ENCODE results near the gene MESD. TPM values are rescaled to one million over a fixed set of nuclear protein-coding genes. Genes with fewer than 3 reads are reported as not detected.
A peak's percentile ranks its signal among the peaks of the same experiment; 100 is the strongest.

MESD gene
- total RNA-seq, 2 donors from 2014 or later: 28.0 to 33.9 TPM

DNA sequence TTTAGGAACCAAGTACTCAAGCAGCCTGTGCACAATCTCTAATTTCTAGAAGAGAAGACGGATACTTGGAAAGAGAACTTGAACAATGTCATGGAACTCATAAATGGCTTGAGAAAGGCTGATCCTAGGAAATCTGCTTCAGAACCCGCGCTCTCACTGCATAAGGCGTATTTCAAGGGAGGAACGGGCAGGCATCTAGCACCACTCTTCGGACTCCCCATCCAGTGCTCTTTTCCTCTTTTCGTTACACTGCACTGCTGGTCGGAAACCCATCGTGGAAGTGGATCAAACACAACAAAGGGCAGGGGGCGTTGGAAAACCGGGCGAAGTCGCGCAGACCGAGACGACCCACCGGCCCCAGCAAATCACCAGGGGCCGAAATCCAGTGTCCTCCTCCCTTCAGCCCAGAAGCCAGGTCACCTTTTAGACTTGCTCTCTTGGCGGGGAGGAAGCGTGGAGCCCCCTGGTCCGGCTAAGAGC, 10.6 kb upstream of the MESD start:
- no peaks in the 10 kb centered on the region for H3K27me3 ChIP-seq (replicated peaks; ENCODE audit: insufficient read depth)
- peak overlapping the region; percentile 95 to 98 for H3K27ac ChIP-seq
- H3K36me3 ChIP-seq: no peaks in the 10 kb centered on the region
- peak overlapping the region; percentile 90 to 96 for H3K4me3 ChIP-seq
- TF ChIP-seq POLR2A (IDR thresholded peaks at IDR 0.05) (no peak), POLR2AphosphoS5 (IDR thresholded peaks at IDR 0.05) (no peak)
- TF ChIP-seq, protein P1, sequence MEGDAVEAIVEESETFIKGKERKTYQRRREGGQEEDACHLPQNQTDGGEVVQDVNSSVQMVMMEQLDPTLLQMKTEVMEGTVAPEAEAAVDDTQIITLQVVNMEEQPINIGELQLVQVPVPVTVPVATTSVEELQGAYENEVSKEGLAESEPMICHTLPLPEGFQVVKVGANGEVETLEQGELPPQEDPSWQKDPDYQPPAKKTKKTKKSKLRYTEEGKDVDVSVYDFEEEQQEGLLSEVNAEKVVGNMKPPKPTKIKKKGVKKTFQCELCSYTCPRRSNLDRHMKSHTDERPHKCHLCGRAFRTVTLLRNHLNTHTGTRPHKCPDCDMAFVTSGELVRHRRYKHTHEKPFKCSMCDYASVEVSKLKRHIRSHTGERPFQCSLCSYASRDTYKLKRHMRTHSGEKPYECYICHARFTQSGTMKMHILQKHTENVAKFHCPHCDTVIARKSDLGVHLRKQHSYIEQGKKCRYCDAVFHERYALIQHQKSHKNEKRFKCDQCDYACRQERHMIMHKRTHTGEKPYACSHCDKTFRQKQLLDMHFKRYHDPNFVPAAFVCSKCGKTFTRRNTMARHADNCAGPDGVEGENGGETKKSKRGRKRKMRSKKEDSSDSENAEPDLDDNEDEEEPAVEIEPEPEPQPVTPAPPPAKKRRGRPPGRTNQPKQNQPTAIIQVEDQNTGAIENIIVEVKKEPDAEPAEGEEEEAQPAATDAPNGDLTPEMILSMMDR (IDR thresholded peaks at IDR 0.05): no peak
- no peak for DNase-seq (ENCODE audit: low spot score)
- intact Hi-C loops (cut with DNase I): no loop called here
- peaks cover 3% of the 10 kb centered on the region for H3K4me1 ChIP-seq (replicated peaks)
- no peaks in the 10 kb centered on the region for H3K9me3 ChIP-seq
- 7% methylated on average over 18 of the region's 21 CpGs for WGBS

DNA sequence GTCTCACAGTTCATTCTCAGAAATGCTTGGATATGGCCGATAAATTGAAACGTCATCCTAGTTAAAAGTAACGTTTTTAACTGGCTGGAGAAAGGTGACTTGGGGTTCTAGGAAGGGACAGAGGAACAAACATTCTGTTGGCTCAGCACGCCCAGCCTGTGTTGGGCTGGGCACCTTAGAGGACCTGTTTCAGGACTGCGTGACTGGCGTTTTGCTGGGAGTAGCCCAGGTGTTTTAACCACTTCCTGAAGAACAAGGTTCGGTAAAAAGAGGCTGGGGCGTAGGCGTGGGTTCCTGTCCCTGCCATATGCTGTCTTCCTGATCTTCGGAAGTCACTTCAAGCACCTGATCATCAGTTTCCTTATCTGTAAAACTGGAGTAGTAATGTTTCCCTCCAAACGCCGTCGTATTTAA, 10.0 kb upstream of the MESD start:
- peak overlapping the region; percentile 90 to 96 for H3K4me3 ChIP-seq
- intact Hi-C loops (cut with DNase I): loop anchor here (10.0 kb wide), 1 partner anchor 305 kb away; the partner anchor contains the start of gene ABHD17C
- no peaks in the 10 kb centered on the region for H3K27me3 ChIP-seq (replicated peaks; ENCODE audit: insufficient read depth)
- peak overlapping the region; percentile 95 to 98 for H3K27ac ChIP-seq
- 59% methylated on average over 13 of the region's 13 CpGs for WGBS
- TF ChIP-seq POLR2A (IDR thresholded peaks at IDR 0.05): no peak
- TF ChIP-seq POLR2AphosphoS5 (IDR thresholded peaks at IDR 0.05): no peak
- TF ChIP-seq, protein P1 (IDR thresholded peaks at IDR 0.05): no peak
- no peaks in the 10 kb centered on the region for H3K36me3 ChIP-seq
- no peaks in the 10 kb centered on the region for H3K9me3 ChIP-seq
- peak; percentile 22 for DNase-seq (ENCODE audit: low spot score)
- peaks cover 3% of the 10 kb centered on the region for H3K4me1 ChIP-seq (replicated peaks)

DNA sequence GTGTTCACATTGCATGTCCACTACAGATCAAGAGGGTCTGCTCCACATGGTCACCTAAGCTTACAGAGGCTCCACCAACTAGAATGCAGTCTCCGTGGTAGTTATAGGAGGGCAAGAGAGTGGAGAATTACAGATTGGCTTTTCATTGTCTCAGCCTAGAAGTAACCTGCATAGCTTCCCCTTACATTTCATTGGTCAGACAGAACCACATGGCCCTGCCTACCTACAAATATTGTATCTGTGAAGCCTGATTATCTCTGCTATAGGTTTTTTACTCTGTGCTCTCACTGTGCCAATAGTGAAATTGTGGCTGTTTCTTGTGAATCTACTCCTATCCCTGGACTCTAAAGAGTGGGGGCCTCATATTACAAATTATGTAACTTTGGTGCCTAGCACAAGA, 8.6 kb upstream of the MESD start:
- 92% methylated on average over 1 of the region's 1 CpG for WGBS
- intact Hi-C loops (cut with DNase I): loop anchor here (10.0 kb wide), 1 partner anchor 303 kb away; the partner anchor contains the start of gene ABHD17C
- no peak for DNase-seq (ENCODE audit: low spot score)
- no peak overlapping the region for H3K27ac ChIP-seq
- H3K4me3 ChIP-seq: no peak overlapping the region
- no peaks in the 10 kb centered on the region for H3K27me3 ChIP-seq (replicated peaks; ENCODE audit: insufficient read depth)
- TF ChIP-seq, protein P1 (IDR thresholded peaks at IDR 0.05): no peak
- TF ChIP-seq POLR2A (IDR thresholded peaks at IDR 0.05): no peak
- TF ChIP-seq POLR2AphosphoS5 (IDR thresholded peaks at IDR 0.05): no peak
- H3K4me1 ChIP-seq (replicated peaks): peaks cover 3% of the 10 kb centered on the region
- no peaks in the 10 kb centered on the region for H3K9me3 ChIP-seq
- no peaks in the 10 kb centered on the region for H3K36me3 ChIP-seq

DNA sequence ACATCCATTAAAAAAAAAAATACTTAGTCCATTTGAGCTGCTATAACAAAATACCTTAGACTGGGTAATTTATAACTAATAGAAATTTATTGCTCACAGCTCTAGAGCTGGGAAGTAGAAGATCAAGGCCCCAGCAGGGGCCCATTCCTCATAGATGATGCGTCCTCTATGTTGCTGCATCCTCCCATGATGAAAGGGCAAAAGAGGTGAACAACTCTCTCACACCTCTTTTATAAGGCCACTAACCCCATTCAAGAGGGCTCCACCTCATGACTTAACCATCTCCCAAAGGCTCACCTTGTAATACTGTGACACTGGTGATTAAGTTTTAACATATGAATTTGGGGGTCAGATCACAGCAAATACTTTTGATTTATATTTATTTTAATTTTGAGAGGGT, 8.1 kb upstream of the MESD start:
- H3K4me3 ChIP-seq: no peak overlapping the region
- H3K36me3 ChIP-seq: no peaks in the 10 kb centered on the region
- no peaks in the 10 kb centered on the region for H3K27me3 ChIP-seq (replicated peaks; ENCODE audit: insufficient read depth)
- H3K4me1 ChIP-seq (replicated peaks): peaks cover 3% of the 10 kb centered on the region
- H3K9me3 ChIP-seq: no peaks in the 10 kb centered on the region
- WGBS: 100% methylated on average over 1 of the region's 1 CpG
- no peak for DNase-seq (ENCODE audit: low spot score)
- H3K27ac ChIP-seq: no peak overlapping the region
- no peak for TF ChIP-seq POLR2A (IDR thresholded peaks at IDR 0.05)
- TF ChIP-seq, protein P1 (IDR thresholded peaks at IDR 0.05): no peak
- TF ChIP-seq POLR2AphosphoS5 (IDR thresholded peaks at IDR 0.05): no peak
- intact Hi-C loops (cut with DNase I): loop anchor here (10.0 kb wide), 1 partner anchor 303 kb away; the partner anchor contains the start of gene ABHD17C

DNA sequence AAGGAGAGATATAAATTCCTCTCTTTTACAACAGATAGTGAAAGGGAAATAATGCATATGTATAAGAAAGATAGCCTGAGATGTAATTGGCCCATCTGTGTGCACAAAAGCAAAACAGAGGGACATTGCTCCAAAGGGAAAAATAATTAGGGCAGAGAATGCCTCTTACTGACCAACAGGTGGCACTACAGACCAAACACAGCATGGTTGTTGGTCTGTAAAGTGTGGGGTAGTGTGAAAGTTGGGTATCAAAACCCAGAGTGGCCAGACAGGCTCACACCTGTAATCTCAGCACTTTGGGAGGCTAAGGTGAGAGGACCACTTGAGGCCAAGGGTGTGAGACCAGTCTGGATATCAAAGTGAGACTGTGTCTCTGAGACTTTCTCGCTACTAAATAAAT, 6.6 kb upstream of the MESD start:
- no peak for DNase-seq (ENCODE audit: low spot score)
- 97% methylated on average over 1 of the region's 1 CpG for WGBS
- intact Hi-C loops (cut with DNase I): loop anchor here (10.0 kb wide), 1 partner anchor 301 kb away; the partner anchor contains the start of gene ABHD17C

More for the DNA sequence above, 6.6 kb upstream of the MESD start:
- Histone ChIP-seq H3K9me3 (no peaks in the 10 kb centered on the region), H3K27me3 (replicated peaks; ENCODE audit: insufficient read depth) (no peaks in the 10 kb centered on the region), H3K27ac (no peak overlapping the region), H3K36me3 (no peaks in the 10 kb centered on the region), H3K4me1 (replicated peaks) (no peaks in the 10 kb centered on the region), H3K4me3 (no peak overlapping the region)
- TF ChIP-seq POLR2A (IDR thresholded peaks at IDR 0.05) (no peak), POLR2AphosphoS5 (IDR thresholded peaks at IDR 0.05) (no peak)
- TF ChIP-seq, protein P1 (IDR thresholded peaks at IDR 0.05): peak in 3 of 4 experiments; percentile 14 to 32 (median 28)
